H1 (cell line): ENCODE results near the gene NFIX.

Source experiments
- ASH2L ChIP-seq: fragments of 200-600, 300-600 bp; sonication (generic); IDR thresholded peaks from one replicate; pipeline ENCODE4 v1.7.1; 2017; ENCODE audit warnings: low read length
- ATF3 ChIP-seq: IDR thresholded peaks from 2 replicates; pipeline ENCODE4 v1.6.1; 2011; ENCODE audit warnings: low read depth, mild to moderate bottlenecking, low read length; ENCODE audit not compliant: insufficient read depth
- BACH1 ChIP-seq: IDR thresholded peaks from 2 replicates; pipeline ENCODE4 v1.6.1; 2012; ENCODE audit warnings: low read length, improper control_type of control experiment
- BCL11A ChIP-seq, 2 experiments: IDR thresholded peaks; one replicate each; pipeline ENCODE4 v1.6.1; 2011; ENCODE audit warnings: low read depth in 2 of 2, low read length in 2 of 2, mild to moderate bottlenecking in 2 of 2
- CTCF ChIP-seq, 3 experiments: IDR thresholded peaks; 1 replicate in 2 of 3; 2 replicates in 1 of 3; pipeline versions ENCODE4 v1.5.1 to v1.6.1; 2011; ENCODE audit warnings: low read length in 3 of 3, mild to moderate bottlenecking in 3 of 3, inconsistent platforms in 2 of 3, low read depth in 1 of 3, moderate library complexity in 1 of 3; ENCODE audit not compliant: insufficient read depth in 1 of 3; ENCODE audit errors: control extremely low read depth in 1 of 3
- EZH2 ChIP-seq: fragments of 200-600 bp; sonication (generic); IDR thresholded peaks from 2 replicates; pipeline ENCODE4 v1.7.1; 2012; ENCODE audit warnings: low read depth, mild to moderate bottlenecking, moderate library complexity, low read length, inconsistent platforms; ENCODE audit not compliant: severe bottlenecking
- RAD21 ChIP-seq, 2 experiments: IDR thresholded peaks in 1 of 2; conservative IDR thresholded peaks in 1 of 2; 2 replicates each; pipeline ENCODE4 v1.6.1; 2011; ENCODE audit warnings: low read depth in 2 of 2, low read length in 2 of 2, improper control_type of control experiment in 1 of 2, inconsistent platforms in 1 of 2, mild to moderate bottlenecking in 1 of 2, moderate library complexity in 1 of 2
- TAF1 ChIP-seq: IDR thresholded peaks from 2 replicates; pipeline ENCODE4 v1.6.1; 2011; ENCODE audit warnings: mild to moderate bottlenecking, low read depth, low read length
- ZNF274 ChIP-seq: IDR thresholded peaks from 2 replicates; pipeline ENCODE4 v1.7.0; 2012; ENCODE audit warnings: low read length, borderline replicate concordance; ENCODE audit errors: extremely low read depth

GRCh38 chr19:13010038-13010991 lies 15.0 kb downstream of the NFIX start:
- TF ChIP-seq ATF3: no peak
- TF ChIP-seq CTCF (IDR thresholded peaks at IDR 0.05; ENCODE audit: control extremely low read depth in 1 of 3, insufficient read depth in 1 of 3, low read depth in 1 of 3, low read length in 3 of 3): no peak
- TF ChIP-seq RAD21 (IDR thresholded peaks at IDR 0.05 in 1 of 2, conservative IDR thresholded peaks at IDR 0.05 in 1 of 2; ENCODE audit: low read depth in 2 of 2, low read length in 2 of 2): peak in 1 of 2 experiments; percentile 10; a peak in 1 of 4 replicates
- TF ChIP-seq TAF1: no peak
- no peak for TF ChIP-seq ASH2L
- TF ChIP-seq BACH1: no peak
- TF ChIP-seq ZNF274: no peak
- no peak for TF ChIP-seq BCL11A (IDR thresholded peaks at IDR 0.05; ENCODE audit: low read depth in 2 of 2, low read length in 2 of 2)
- TF ChIP-seq EZH2: peak; percentile 92
